ENCODE data around the gene NOC4L.
A peak's percentile ranks its signal among the peaks of the same experiment; 100 is the strongest.
"Not testable (repeated sequence)": the region's sequence is repeated elsewhere in the genome, so short reads cannot be mapped to it uniquely, and the experiment has no call there.

Gene NOC4L

GRCh38 chr12:132182206-132182710, 38.0 kb downstream of the NOC4L start:
- no peak for DNase-seq (ENCODE audit: low read depth in 2 of 2)

GRCh38 chr12:132182711-132183365, 38.6 kb downstream of the NOC4L start:
- DNase-seq (ENCODE audit: low read depth in 2 of 2) = no peak

- no peak for DNase-seq (ENCODE audit: low read depth in 2 of 2)
Measured at GRCh38 chr12:132185705-132186104, 41.4 kb downstream of the NOC4L start.

- DNase-seq (ENCODE audit: low read depth in 2 of 2) = no peak
Measured at GRCh38 chr12:132186208-132186856, 42.1 kb downstream of the NOC4L start.

GRCh38 chr12:132186857-132187620, 42.8 kb downstream of the NOC4L start:
- no peak for DNase-seq (ENCODE audit: low read depth in 2 of 2)

- DNase-seq (ENCODE audit: low read depth in 2 of 2) = no peak
Measured at GRCh38 chr12:132187646-132188450, 43.6 kb downstream of the NOC4L start.

- DNase-seq (ENCODE audit: low read depth in 2 of 2) = no peak
Measured at GRCh38 chr12:132188451-132188901, 44.2 kb downstream of the NOC4L start.

- DNase-seq (ENCODE audit: low read depth in 2 of 2) = no peak
Measured at GRCh38 chr12:132188916-132189325, 44.7 kb downstream of the NOC4L start.

- peak; percentile 84 to 91 for DNase-seq (ENCODE audit: low read depth in 2 of 2)
Measured at GRCh38 chr12:132189378-132190011, 45.2 kb downstream of the NOC4L start.

- DNase-seq (ENCODE audit: low read depth in 2 of 2) = no peak
Measured at GRCh38 chr12:132190012-132190755, 45.9 kb downstream of the NOC4L start.

GRCh38 chr12:132190834-132191500, 46.7 kb downstream of the NOC4L start:
- DNase-seq (ENCODE audit: low read depth in 2 of 2) = no peak

GRCh38 chr12:132191715-132192553, 47.7 kb downstream of the NOC4L start:
- no peak for DNase-seq (ENCODE audit: low read depth in 2 of 2)

GRCh38 chr12:132194056-132194455, 49.8 kb downstream of the NOC4L start:
- no peak for DNase-seq (ENCODE audit: low read depth in 2 of 2)

GRCh38 chr12:132194556-132194955, 50.3 kb downstream of the NOC4L start:
- no peak for DNase-seq (ENCODE audit: low read depth in 2 of 2)

GRCh38 chr12:132195242-132195641, 51.0 kb downstream of the NOC4L start:
- DNase-seq (ENCODE audit: low read depth in 2 of 2) = not testable (repeated sequence)

GRCh38 chr12:132196038-132196872, 52.0 kb downstream of the NOC4L start:
- no peak for DNase-seq (ENCODE audit: low read depth in 2 of 2)

GRCh38 chr12:132196873-132197390, 52.7 kb downstream of the NOC4L start:
- DNase-seq (ENCODE audit: low read depth in 2 of 2) = no peak

Measured in stimulated activated CD4-positive, alpha-beta T cell treated with anti-CD3 and anti-CD28 coated beads, Interleukin-15, amount 100 ng/mL, for 48 hours (primary cell).